ENCODE measurements around the gene UBL3. TPM values are rescaled to one million over a fixed set of nuclear protein-coding genes. Genes with fewer than 3 reads are reported as not detected.

Gene UBL3
- total and polyA plus RNA-seq, 2 of the 8 experiments (the other 6 are each of a cell fraction or from before 2014, with no cell fraction given), result 5.3 to 16.1 TPM

DNA sequence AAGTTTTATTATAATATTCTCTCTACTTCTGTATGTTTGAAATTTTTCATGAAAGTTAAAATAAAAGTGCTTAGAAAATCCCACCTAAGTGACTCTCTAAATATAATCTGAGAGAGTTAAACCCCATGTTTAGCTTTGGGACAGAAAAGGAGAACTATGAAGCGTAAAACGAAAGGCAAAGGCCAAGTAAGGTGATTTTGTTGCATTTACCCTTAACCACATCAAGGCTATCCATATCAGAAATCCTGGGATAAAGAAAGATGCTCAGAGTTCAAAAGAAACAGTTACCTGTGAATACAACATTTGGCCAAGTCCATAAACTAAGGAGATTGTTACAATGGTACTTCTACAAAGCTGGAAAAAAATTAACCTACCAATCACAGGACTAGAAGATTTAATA lies 31.3 kb downstream of the UBL3 start:
- no peaks in the 10 kb centered on the region for H3K4me1 ChIP-seq (replicated peaks in 1 of 4; ENCODE audit: control insufficient read depth in 3 of 4, insufficient read depth in 4 of 4, low read length in 3 of 4)
- H2BK12ac ChIP-seq (ENCODE audit: low read depth, low read length), result no peak overlapping the region
- H3K27me3 ChIP-seq (replicated peaks in 1 of 4; ENCODE audit: control insufficient read depth in 3 of 4, extremely low read depth in 1 of 4, insufficient read depth in 3 of 4, low read length in 3 of 4), result no peaks in the 10 kb centered on the region
- no peak overlapping the region for H4K8ac ChIP-seq (ENCODE audit: extremely low read depth, insufficient read depth, low read length)
- H3K18ac ChIP-seq (ENCODE audit: extremely low read depth, low read length), result no peak overlapping the region
- H3K27ac ChIP-seq (ENCODE audit: low read depth, low read length), result no peak overlapping the region
- no peak overlapping the region for H3K14ac ChIP-seq (ENCODE audit: insufficient read length)
- no peaks in the 10 kb centered on the region for H3K9me3 ChIP-seq (ENCODE audit: insufficient read depth in 2 of 2, low read depth in 1 of 2, low read length in 1 of 2)
- TF ChIP-seq TAF7 (optimal IDR thresholded peaks at IDR 0.05; ENCODE audit: borderline replicate concordance, low read depth, low read length), result no peak
- TF ChIP-seq TAF1 (IDR thresholded peaks at IDR 0.05; ENCODE audit: low read depth, low read length), result no peak
- TF ChIP-seq NRF1 (IDR thresholded peaks at IDR 0.05; ENCODE audit: low read depth, low read length), result no peak
- no peak for TF ChIP-seq SP4 (IDR thresholded peaks at IDR 0.05; ENCODE audit: low read length)
- TF ChIP-seq MAFK (IDR thresholded peaks at IDR 0.05; ENCODE audit: low read depth, low read length), result no peak
- TF ChIP-seq TEAD4 (IDR thresholded peaks at IDR 0.05; ENCODE audit: low read depth, low read length), result no peak
- TF ChIP-seq BCL11A (IDR thresholded peaks at IDR 0.05; ENCODE audit: low read depth in 2 of 2, low read length in 2 of 2), result no peak
- TF ChIP-seq SIRT6 (IDR thresholded peaks at IDR 0.05; ENCODE audit: low read length), result no peak
- TF ChIP-seq SUZ12 (IDR thresholded peaks at IDR 0.05; ENCODE audit: low read length), result no peak
- no peak for TF ChIP-seq RFX5 (IDR thresholded peaks at IDR 0.05; ENCODE audit: borderline replicate concordance, low read depth, low read length)
- no peak for TF ChIP-seq CHD2 (IDR thresholded peaks at IDR 0.05; ENCODE audit: low read length)
- no peak for TF ChIP-seq YY1 (IDR thresholded peaks at IDR 0.05; ENCODE audit: low read depth, low read length)
- TF ChIP-seq JUN (IDR thresholded peaks at IDR 0.05; ENCODE audit: low read depth, low read length), result no peak
- TF ChIP-seq ATF2 (IDR thresholded peaks at IDR 0.05; ENCODE audit: low read length), result no peak
- no peak overlapping the region for H2AFZ ChIP-seq (ENCODE audit: low read length)
- peaks cover 0 to 56% of the 10 kb centered on the region in 2 experiments; a peak in 2 of 4 replicates for H3K79me2 ChIP-seq (ENCODE audit: control insufficient read depth in 1 of 2, insufficient read depth in 2 of 2, low read length in 2 of 2)
- ChIA-PET POLR2A (ENCODE audit: partially characterized antibody) (no interaction called here), CTCF (ENCODE audit: partially characterized antibody) (interaction anchor here (0.8 to 1.3 kb wide), 2 partner anchors 16 to 105 kb away, joined by 3 to 4 read pairs; no protein-coding TSS in a partner anchor)
- H3K4me3 ChIP-seq (ENCODE audit: extremely low read depth in 1 of 4, insufficient read depth in 2 of 4, low read depth in 3 of 4, low read length in 4 of 4), result no peak overlapping the region
- WGBS, 2 experiments (ENCODE audit: extremely low coverage in 1 of 2, insufficient coverage in 1 of 2, insufficient read length in 1 of 2, insufficient replicate concordance in 2 of 2, low coverage in 1 of 2, low lambda C conversion rate in 2 of 2, missing lambda C conversion rate in 1 of 2), result 95% methylated on average over 2 of the region's 2 CpGs; no CpG with 5 or more reads in 1 of the 2 experiments
- H3K4me2 ChIP-seq (ENCODE audit: insufficient read depth in 1 of 2, low read depth in 2 of 2, low read length in 2 of 2), result no peak overlapping the region
- H3K36me3 ChIP-seq (ENCODE audit: control insufficient read depth in 2 of 4, insufficient read depth in 4 of 4, low read length in 3 of 4), result no peaks in the 10 kb centered on the region
- no peaks in the 10 kb centered on the region for H3K23me2 ChIP-seq (ENCODE audit: low read depth, low read length)
- H4K91ac ChIP-seq (replicated peaks; ENCODE audit: insufficient read length, low read length), result no peak overlapping the region
- no peaks in the 10 kb centered on the region for H4K20me1 ChIP-seq (replicated peaks in 1 of 2; ENCODE audit: control insufficient read depth in 1 of 2, insufficient read depth in 2 of 2, low read length in 2 of 2)
- H2BK120ac ChIP-seq (replicated peaks; ENCODE audit: low read depth, low read length), result no peak overlapping the region
- no peak overlapping the region for H3K56ac ChIP-seq (replicated peaks; ENCODE audit: insufficient read length, low read depth, low read length)
- H2AK5ac ChIP-seq (ENCODE audit: low read depth, low read length), result no peak overlapping the region
- no peak overlapping the region for H2BK15ac ChIP-seq (ENCODE audit: low read length)
- no peak overlapping the region for H3K4ac ChIP-seq (replicated peaks; ENCODE audit: insufficient read length, low read depth, low read length)
- no peaks in the 10 kb centered on the region for H3K79me1 ChIP-seq (ENCODE audit: low read depth, low read length)
- H4K5ac ChIP-seq (ENCODE audit: insufficient read length, low read depth, low read length), result no peak overlapping the region
- no peak overlapping the region for H2BK5ac ChIP-seq (ENCODE audit: low read depth, low read length)
- no peak overlapping the region for H3K9ac ChIP-seq (replicated peaks in 1 of 4; ENCODE audit: extremely low read depth in 1 of 4, low read depth in 3 of 4, low read length in 3 of 4)
- FAIRE-seq, result no peak
- no peak overlapping the region for H3K23ac ChIP-seq (ENCODE audit: insufficient read length)
- no peak overlapping the region for H2BK20ac ChIP-seq (ENCODE audit: low read length)
- no peak for DNase-seq (ENCODE audit: low read depth in 1 of 2, low spot score in 2 of 2)
